Aorta (tissue), 5 donors: ENCODE results near the gene ZSCAN12. TPM values are rescaled to one million over a fixed set of nuclear protein-coding genes. Genes with fewer than 3 reads are reported as not detected.
A peak's percentile ranks its signal among the peaks of the same experiment; 100 is the strongest.
"Not testable (repeated sequence)": the region's sequence is repeated elsewhere in the genome, so short reads cannot be mapped to it uniquely, and the experiment has no call there.

Experiments used
- ATAC-seq: fragments of 200-7000 bp; cut with Tn5 transposase; one replicate; pipeline ENCODE4 v1.9.1; 2022; ENCODE audit warnings: moderate library complexity; ENCODE audit not compliant: low FRiP score
- DNase-seq, 2 donors: peaks; one replicate each; pipeline ENCODE4 v3.0.0-alpha.2; 2020
- H3K27ac ChIP-seq, 2 donors: one replicate each; pipeline ENCODE4 v1.5.1; 2013; ENCODE audit warnings: low read length in 2 of 2, mild to moderate bottlenecking in 2 of 2, moderate library complexity in 2 of 2, control low read depth in 1 of 2, inconsistent platforms in 1 of 2, low read depth in 1 of 2
- H3K27me3 ChIP-seq, 2 donors: one replicate each; pipeline ENCODE4 v1.6.1; 2013; ENCODE audit warnings: control low read depth in 1 of 2, low read length in 1 of 2, mild to moderate bottlenecking in 1 of 2, moderate library complexity in 1 of 2; ENCODE audit not compliant: insufficient read depth in 2 of 2, control insufficient read depth in 1 of 2
- H3K36me3 ChIP-seq, 2 donors: one replicate each; pipeline ENCODE4 v1.6.1; 2013; ENCODE audit warnings: control low read depth in 1 of 2, low read length in 1 of 2, mild to moderate bottlenecking in 1 of 2; ENCODE audit not compliant: insufficient read depth in 2 of 2, control insufficient read depth in 1 of 2
- H3K4me1 ChIP-seq, 2 donors: one replicate each; pipeline ENCODE4 v1.6.1; 2013; ENCODE audit warnings: low read length in 2 of 2, control low read depth in 1 of 2, mild to moderate bottlenecking in 1 of 2, moderate library complexity in 1 of 2; ENCODE audit not compliant: insufficient read depth in 2 of 2, control insufficient read depth in 1 of 2
- H3K4me3 ChIP-seq, 2 donors: one replicate each; pipeline ENCODE4 v1.5.1; 2013; ENCODE audit warnings: low read length in 2 of 2, control low read depth in 1 of 2, mild to moderate bottlenecking in 1 of 2
- H3K9me3 ChIP-seq: one replicate; pipeline ENCODE4 v1.6.1; 2013; ENCODE audit warnings: mild to moderate bottlenecking, low read length; ENCODE audit not compliant: control insufficient read depth
- WGBS, 2 donors: extraction: QIAGEN DNeasy Blood & Tissue Kit; methylation state at CpG; one replicate each; pipeline ENCODE4 v1.1.7; 2013; 5-methylcytosine and 5-hydroxymethylcytosine counted together
- intact Hi-C, 2 donors: fragments of 100-400 bp; cut with DNase I; formaldehyde crosslinking; loops; one replicate each; pipeline versions ENCODE4 v1.14.2 to v1.15.0; 2022
- polyA plus RNA-seq, 2 donors: library from polyadenylated mRNA; stranded (reverse); fragments of 200-250 nt; gene quantifications; one replicate each; pipeline ENCODE4 v1.2.3, GENCODE V29; 2013
- total RNA-seq, 2 donors: library from RNA; stranded (reverse); fragmentation: NEBNext Ultra II Directional; extraction: Animal tissue kit (Norgen Biotek cat#: 25700); gene quantifications; one replicate each; pipeline ENCODE4 v1.2.1, GENCODE V29; 2021
- donor health status: healthy with polysubstance abuse.
- donor health status: Bipolar disorder and iron deficiency.
- donor health status: DM: no; HTN: no; CAD: no.
- donor health status: DM: no; HTN: no; CAD: no.
- donor health status: DM: yes; HTN: yes; CAD: no.

The ZSCAN12 gene
- total and polyA plus RNA-seq, 4 donors = 2.3 to 7.0 (median 4.1) TPM

- intact Hi-C loops = no loop called here
- no peak overlapping the region for H3K4me3 ChIP-seq
- H3K27me3 ChIP-seq = no peaks in the 10 kb centered on the region
- DNase-seq = no peak
- no peak overlapping the region for H3K27ac ChIP-seq
- H3K4me1 ChIP-seq = no peaks in the 10 kb centered on the region
- H3K36me3 ChIP-seq = peaks cover 0 to 8% of the 10 kb centered on the region in 2 donors
- no peak for ATAC-seq
- H3K9me3 ChIP-seq = no peaks in the 10 kb centered on the region
- WGBS, 2 donors = 96 to 97% methylated on average over 3 of the region's 3 CpGs
These were observed 30.1 kb downstream of the ZSCAN12 start for GRCh38 chr6:28369463-28369862.

DNA sequence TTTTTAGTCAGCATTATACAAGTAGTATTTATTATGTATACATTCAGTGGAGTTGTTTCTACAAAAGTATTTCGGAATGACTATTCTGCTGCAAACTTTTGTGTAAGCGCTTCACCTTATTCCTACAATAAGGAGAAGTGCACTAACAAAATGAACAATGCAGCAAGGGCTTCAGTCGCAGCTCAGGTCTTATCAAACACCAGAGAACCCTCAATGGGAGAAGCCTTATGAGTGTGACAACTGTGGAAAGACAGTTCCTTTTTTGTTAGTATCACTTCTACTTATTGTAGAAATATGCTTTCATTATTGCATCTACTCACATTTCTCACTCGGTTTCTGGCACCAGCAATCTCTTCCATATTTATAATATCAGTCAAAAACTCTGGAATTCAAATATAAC is 31.0 kb downstream of the ZSCAN12 start:
- H3K4me3 ChIP-seq = no peak overlapping the region
- no peaks in the 10 kb centered on the region for H3K4me1 ChIP-seq
- 89 to 93% methylated on average over 4 of the region's 4 CpGs for WGBS, 2 donors
- H3K27me3 ChIP-seq = no peaks in the 10 kb centered on the region
- ATAC-seq (no peak), DNase-seq (no peak)
- no peaks in the 10 kb centered on the region for H3K9me3 ChIP-seq
- H3K36me3 ChIP-seq = peaks cover 0 to 8% of the 10 kb centered on the region in 2 donors
- no peak overlapping the region for H3K27ac ChIP-seq
- intact Hi-C loops = no loop called here

GRCh38 chr6:28365590-28365989 is 34.0 kb downstream of the ZSCAN12 start:
- H3K27me3 ChIP-seq, H3K4me3 ChIP-seq, H3K27ac ChIP-seq, DNase-seq, H3K4me1 ChIP-seq, ATAC-seq, H3K9me3 ChIP-seq, intact Hi-C loops: not testable (repeated sequence)
- H3K36me3 ChIP-seq = peaks cover 0 to 12% of the 10 kb centered on the region in 2 donors
- 90 to 92% methylated on average over 4 of the region's 4 CpGs for WGBS, 2 donors

- Histone ChIP-seq H3K27me3 (no peaks in the 10 kb centered on the region), H3K36me3 (peaks cover 0 to 10% of the 10 kb centered on the region in 2 donors), H3K4me1 (no peaks in the 10 kb centered on the region), H3K4me3 (no peak overlapping the region), H3K27ac (no peak overlapping the region), H3K9me3 (no peaks in the 10 kb centered on the region)
- DNase-seq (no peak), ATAC-seq (no peak)
- intact Hi-C loops = no loop called here
- 89 to 91% methylated on average over 2 of the region's 2 CpGs for WGBS, 2 donors
These were observed 38.6 kb downstream of the ZSCAN12 start for GRCh38 chr6:28360961-28361360.

GRCh38 chr6:28359562-28359961 is 40.0 kb downstream of the ZSCAN12 start:
- H3K27ac ChIP-seq, ATAC-seq, H3K36me3 ChIP-seq, H3K27me3 ChIP-seq, DNase-seq, H3K4me3 ChIP-seq, H3K4me1 ChIP-seq, H3K9me3 ChIP-seq: not testable (repeated sequence)
- WGBS, 2 donors = 95% methylated on average over 14 of the region's 16 CpGs
- intact Hi-C loops = loop anchor here (5.0 to 10.0 kb wide), 4 partner anchors 77 to 222 kb away; partner anchors contain the start of genes NKAPL (in 2 of the 2), ZKSCAN4 (in 2 of the 2), PGBD1 (in 1 of the 2) and ZSCAN9 (in 1 of the 2)

- 79 to 89% methylated on average over 6 of the region's 6 CpGs for WGBS, 2 donors
These were observed 42.5 kb downstream of the ZSCAN12 start for GRCh38 chr6:28357036-28357435.

DNA sequence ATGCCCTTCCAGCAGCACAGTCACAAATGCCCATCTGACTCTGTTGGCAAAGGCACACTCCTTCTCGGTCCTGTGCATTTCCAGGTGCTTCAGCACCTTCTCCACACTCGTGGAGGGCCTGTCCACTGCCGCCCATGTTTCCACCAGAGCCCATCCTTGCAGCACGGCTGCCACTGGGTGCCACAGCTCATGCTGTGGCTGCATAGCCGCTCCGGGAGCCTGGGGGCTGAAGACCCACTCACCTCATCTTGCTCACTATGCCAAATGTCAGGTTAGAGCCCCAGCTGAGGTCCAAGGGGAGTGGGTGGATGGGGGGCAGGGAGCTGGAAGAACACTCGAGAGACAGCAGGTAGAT is 42.9 kb downstream of the ZSCAN12 start:
- H3K4me1 ChIP-seq = no peaks in the 10 kb centered on the region
- no peaks in the 10 kb centered on the region for H3K9me3 ChIP-seq
- no peak overlapping the region for H3K27ac ChIP-seq
- intact Hi-C loops = loop anchor here (5.0 to 10.0 kb wide), 4 partner anchors 74 to 219 kb away; partner anchors contain the start of genes NKAPL (in 2 of the 2), ZKSCAN4 (in 2 of the 2), PGBD1 (in 1 of the 2) and ZSCAN9 (in 1 of the 2)
- ATAC-seq (no peak), DNase-seq (no peak)
- no peak overlapping the region for H3K4me3 ChIP-seq
- peaks cover 0 to under 1% of the 10 kb centered on the region in 2 donors for H3K36me3 ChIP-seq
- H3K27me3 ChIP-seq = no peaks in the 10 kb centered on the region
- WGBS, 2 donors = 68 to 78% methylated on average over 7 of the region's 7 CpGs

More at GRCh38 chr6:28357036-28357435, 42.5 kb downstream of the ZSCAN12 start:
- Histone ChIP-seq H3K36me3 (peaks cover 0 to 3% of the 10 kb centered on the region in 2 donors), H3K27me3 (no peaks in the 10 kb centered on the region), H3K9me3 (no peaks in the 10 kb centered on the region), H3K4me1 (no peaks in the 10 kb centered on the region), H3K27ac (no peak overlapping the region), H3K4me3 (no peak overlapping the region)
- no peak for ATAC-seq
- DNase-seq = no peak
- intact Hi-C loops = loop anchor here (5.0 to 10.0 kb wide), 4 partner anchors 75 to 220 kb away; partner anchors contain the start of genes NKAPL (in 2 of the 2), ZKSCAN4 (in 2 of the 2), PGBD1 (in 1 of the 2) and ZSCAN9 (in 1 of the 2)

GRCh38 chr6:28355743-28356665 is 43.5 kb downstream of the ZSCAN12 start:
- Histone ChIP-seq H3K9me3 (no peaks in the 10 kb centered on the region), H3K4me1 (no peaks in the 10 kb centered on the region), H3K27ac (peak overlapping the region in 1 of 2 donors; percentile 82), H3K4me3 (peak overlapping the region; percentile 48 to 75), H3K36me3 (no peaks in the 10 kb centered on the region), H3K27me3 (no peaks in the 10 kb centered on the region)
- DNase-seq (peak; percentile 75 to 81), ATAC-seq (peak; percentile 92)
- 1 to 2% methylated on average over 19 of the region's 19 CpGs for WGBS, 2 donors
- intact Hi-C loops = loop anchor here (2.0 to 10.0 kb wide), 6 partner anchors 74 to 221 kb away; partner anchors contain the start of genes NKAPL (in 2 of the 2), ZKSCAN4 (in 2 of the 2), ZSCAN9 (in 2 of the 2) and PGBD1 (in 1 of the 2)
